ENCODE data around the gene RNMT.

DNA sequence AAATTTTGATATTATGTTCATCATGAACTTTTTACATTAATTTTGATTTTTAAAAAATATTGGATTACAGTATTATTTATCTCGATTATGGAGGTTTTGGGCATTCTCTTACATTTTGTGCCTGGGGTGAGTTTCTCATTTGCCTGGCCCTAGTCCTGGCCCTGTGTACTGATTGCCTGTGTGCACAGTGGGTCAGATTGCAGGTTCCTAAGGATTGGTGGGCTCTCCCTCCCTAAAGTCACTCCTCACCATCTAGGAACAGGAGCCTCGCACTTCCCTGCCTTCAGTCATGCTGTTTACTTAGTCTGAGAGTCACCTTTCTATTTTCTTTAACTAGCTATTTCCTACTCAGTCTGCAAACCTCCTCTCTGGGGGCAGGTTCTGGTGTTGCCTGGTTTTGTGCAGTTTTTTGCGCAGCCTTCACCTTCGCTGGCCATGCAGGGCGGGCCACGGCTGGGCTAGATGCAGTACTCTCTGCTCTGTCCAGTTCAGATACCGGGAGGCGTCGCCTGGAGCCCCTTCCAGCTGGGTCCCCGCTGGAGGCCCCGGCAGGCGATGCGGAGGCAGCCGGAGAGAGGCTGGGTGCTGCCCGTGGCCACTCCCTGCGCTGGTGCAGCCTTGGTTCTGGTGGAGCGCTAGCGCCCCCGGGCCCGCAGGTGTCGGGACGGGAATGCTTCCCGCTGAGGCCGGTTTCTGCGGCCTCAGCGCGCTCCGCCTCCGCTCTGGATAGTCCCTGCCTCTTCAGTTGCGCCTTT is 74.2 kb downstream of the RNMT start:
- TF ChIP-seq POLR2AphosphoS5 (IDR thresholded peaks at IDR 0.05), result no peak
- TF ChIP-seq, protein P1, sequence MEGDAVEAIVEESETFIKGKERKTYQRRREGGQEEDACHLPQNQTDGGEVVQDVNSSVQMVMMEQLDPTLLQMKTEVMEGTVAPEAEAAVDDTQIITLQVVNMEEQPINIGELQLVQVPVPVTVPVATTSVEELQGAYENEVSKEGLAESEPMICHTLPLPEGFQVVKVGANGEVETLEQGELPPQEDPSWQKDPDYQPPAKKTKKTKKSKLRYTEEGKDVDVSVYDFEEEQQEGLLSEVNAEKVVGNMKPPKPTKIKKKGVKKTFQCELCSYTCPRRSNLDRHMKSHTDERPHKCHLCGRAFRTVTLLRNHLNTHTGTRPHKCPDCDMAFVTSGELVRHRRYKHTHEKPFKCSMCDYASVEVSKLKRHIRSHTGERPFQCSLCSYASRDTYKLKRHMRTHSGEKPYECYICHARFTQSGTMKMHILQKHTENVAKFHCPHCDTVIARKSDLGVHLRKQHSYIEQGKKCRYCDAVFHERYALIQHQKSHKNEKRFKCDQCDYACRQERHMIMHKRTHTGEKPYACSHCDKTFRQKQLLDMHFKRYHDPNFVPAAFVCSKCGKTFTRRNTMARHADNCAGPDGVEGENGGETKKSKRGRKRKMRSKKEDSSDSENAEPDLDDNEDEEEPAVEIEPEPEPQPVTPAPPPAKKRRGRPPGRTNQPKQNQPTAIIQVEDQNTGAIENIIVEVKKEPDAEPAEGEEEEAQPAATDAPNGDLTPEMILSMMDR (IDR thresholded peaks at IDR 0.05), result peak in 3 of 7 experiments; percentile 22 to 45 (median 29)
- no peak for TF ChIP-seq POLR2A (IDR thresholded peaks at IDR 0.05)
- TF ChIP-seq EP300 (IDR thresholded peaks at IDR 0.05), result no peak

Data from stomach (tissue), 4 donors.